Upper lobe of right lung (tissue), 1 donor: Measurements from ENCODE around the gene PCDHB4. TPM values are rescaled to one million over a fixed set of nuclear protein-coding genes. Genes with fewer than 3 reads are reported as not detected.
"Not testable (repeated sequence)": the region's sequence is repeated elsewhere in the genome, so short reads cannot be mapped to it uniquely, and the experiment has no call there.

Source experiments
- ATAC-seq: fragments of 200-7000 bp; cut with Tn5 transposase; one replicate; pipeline ENCODE4 v1.9.1; 2020; ENCODE audit warnings: mild to moderate bottlenecking, moderate library complexity
- DNase-seq: peaks from one replicate; pipeline ENCODE4 v3.0.0-alpha.2; 2020
- H3K27ac ChIP-seq: fragments of 200-600 bp; one replicate; pipeline ENCODE4 v1.8.0; 2022
- H3K27me3 ChIP-seq: fragments of 200-600 bp; one replicate; pipeline ENCODE4 v1.8.0; 2022; ENCODE audit warnings: mild to moderate bottlenecking
- H3K36me3 ChIP-seq: fragments of 200-600 bp; one replicate; pipeline ENCODE4 v1.8.0; 2022
- H3K4me1 ChIP-seq: fragments of 200-600 bp; one replicate; pipeline ENCODE4 v1.8.0; 2022
- H3K4me3 ChIP-seq: fragments of 200-600 bp; one replicate; pipeline ENCODE4 v1.8.0; 2022; ENCODE audit warnings: mild to moderate bottlenecking
- H3K9me3 ChIP-seq: fragments of 200-600 bp; one replicate; pipeline ENCODE4 v1.8.0; 2022
- intact Hi-C: fragments of 100-400 bp; cut with DNase I; formaldehyde crosslinking; loops from one replicate; pipeline ENCODE4 v1.11.0; 2022
- total RNA-seq: library from RNA; stranded (reverse); fragmentation: NEBNext Ultra II Directional; extraction: Animal tissue kit (Norgen Biotek cat#: 25700); gene quantifications from one replicate; pipeline ENCODE4 v1.2.1, GENCODE V29; 2021
- TF ChIP-seq, protein P1 (sequence below): fragments of 200-600 bp; IDR thresholded peaks from one replicate; pipeline ENCODE4 v1.8.0; 2022; ENCODE audit warnings: antibody characterized with exemption
- donor health status: DM: no; HTN: yes; CAD: no; lungs with severe emphysema.

The PCDHB4 gene
- total RNA-seq, 1 donor from 2014 or later, result 3.0 TPM

- H3K36me3 ChIP-seq, result no peaks in the 10 kb centered on the region
- no peak for DNase-seq
- ATAC-seq, result no peak
- no peaks in the 10 kb centered on the region for H3K4me1 ChIP-seq
- no peak overlapping the region for H3K4me3 ChIP-seq
- H3K9me3 ChIP-seq, result peaks cover 4% of the 10 kb centered on the region
- TF ChIP-seq, protein P1, sequence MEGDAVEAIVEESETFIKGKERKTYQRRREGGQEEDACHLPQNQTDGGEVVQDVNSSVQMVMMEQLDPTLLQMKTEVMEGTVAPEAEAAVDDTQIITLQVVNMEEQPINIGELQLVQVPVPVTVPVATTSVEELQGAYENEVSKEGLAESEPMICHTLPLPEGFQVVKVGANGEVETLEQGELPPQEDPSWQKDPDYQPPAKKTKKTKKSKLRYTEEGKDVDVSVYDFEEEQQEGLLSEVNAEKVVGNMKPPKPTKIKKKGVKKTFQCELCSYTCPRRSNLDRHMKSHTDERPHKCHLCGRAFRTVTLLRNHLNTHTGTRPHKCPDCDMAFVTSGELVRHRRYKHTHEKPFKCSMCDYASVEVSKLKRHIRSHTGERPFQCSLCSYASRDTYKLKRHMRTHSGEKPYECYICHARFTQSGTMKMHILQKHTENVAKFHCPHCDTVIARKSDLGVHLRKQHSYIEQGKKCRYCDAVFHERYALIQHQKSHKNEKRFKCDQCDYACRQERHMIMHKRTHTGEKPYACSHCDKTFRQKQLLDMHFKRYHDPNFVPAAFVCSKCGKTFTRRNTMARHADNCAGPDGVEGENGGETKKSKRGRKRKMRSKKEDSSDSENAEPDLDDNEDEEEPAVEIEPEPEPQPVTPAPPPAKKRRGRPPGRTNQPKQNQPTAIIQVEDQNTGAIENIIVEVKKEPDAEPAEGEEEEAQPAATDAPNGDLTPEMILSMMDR, result no peak
- H3K27ac ChIP-seq, result no peak overlapping the region
- intact Hi-C loops, result no loop called here
- peaks cover 7% of the 10 kb centered on the region for H3K27me3 ChIP-seq
Observed at GRCh38 chr5:141155540-141156374, 34.1 kb downstream of the PCDHB4 start.

GRCh38 chr5:141157356-141157755 is 35.7 kb downstream of the PCDHB4 start:
- H3K36me3 ChIP-seq, DNase-seq, H3K9me3 ChIP-seq, H3K4me1 ChIP-seq, H3K4me3 ChIP-seq, intact Hi-C loops, H3K27me3 ChIP-seq, H3K27ac ChIP-seq, ATAC-seq: not testable (repeated sequence)

DNA sequence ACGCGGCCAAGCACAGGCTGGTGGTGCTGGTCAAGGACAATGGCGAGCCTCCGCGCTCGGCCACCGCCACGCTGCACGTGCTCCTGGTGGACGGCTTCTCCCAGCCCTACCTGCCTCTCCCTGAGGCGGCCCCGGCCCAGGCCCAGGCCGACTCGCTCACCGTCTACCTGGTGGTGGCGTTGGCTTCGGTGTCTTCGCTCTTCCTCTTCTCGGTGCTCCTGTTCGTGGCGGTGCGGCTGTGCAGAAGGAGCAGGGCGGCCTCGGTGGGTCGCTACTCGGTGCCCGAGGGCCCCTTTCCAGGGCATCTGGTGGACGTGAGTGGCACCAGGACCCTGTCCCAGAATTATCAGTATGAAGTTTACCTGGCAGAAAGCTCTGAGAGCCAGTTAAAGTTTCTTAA is 36.3 kb downstream of the PCDHB4 start:
- DNase-seq, H3K9me3 ChIP-seq, H3K27ac ChIP-seq, intact Hi-C loops, ATAC-seq, H3K4me1 ChIP-seq, H3K36me3 ChIP-seq, H3K27me3 ChIP-seq, H3K4me3 ChIP-seq: not testable (repeated sequence)

DNA sequence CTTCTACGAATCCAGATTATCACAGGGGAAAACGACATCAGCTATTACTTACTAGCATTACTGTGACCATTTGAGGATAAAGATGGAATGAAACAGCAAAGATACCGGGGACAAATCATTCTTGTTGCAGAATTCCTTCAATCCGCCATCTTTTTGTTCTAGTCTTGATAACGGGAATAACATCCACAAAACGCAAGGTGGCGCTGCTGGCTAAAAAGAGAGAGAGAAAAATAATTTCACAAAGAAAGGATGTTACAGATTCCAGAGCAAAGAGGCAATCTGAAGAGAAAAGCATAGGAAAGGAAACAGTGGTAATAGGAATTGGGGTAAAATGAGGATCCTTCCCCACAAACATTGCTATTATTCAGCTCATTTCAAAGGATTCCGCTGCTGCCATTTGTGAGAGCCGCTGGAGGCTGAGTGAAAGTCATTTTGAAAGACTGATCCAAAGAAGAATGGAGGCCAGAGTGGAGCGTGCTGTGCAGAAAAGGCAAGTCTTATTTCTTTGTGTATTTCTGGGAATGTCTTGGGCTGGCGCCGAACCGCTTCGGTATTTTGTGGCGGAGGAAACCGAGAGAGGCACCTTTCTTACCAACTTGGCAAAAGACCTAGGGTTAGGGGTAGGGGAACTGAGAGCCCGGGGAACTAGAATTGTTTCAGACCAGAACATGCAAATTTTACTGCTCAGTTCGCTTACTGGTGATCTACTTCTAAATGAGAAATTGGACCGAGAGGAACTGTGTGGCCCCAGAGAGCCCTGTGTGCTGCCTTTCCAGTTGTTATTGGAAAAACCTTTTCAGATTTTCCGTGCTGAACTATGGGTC is 51.0 kb downstream of the PCDHB4 start, which contains the start of gene PCDHB7:
Gene PCDHB7, plus strand, starts transcription at position 264 of the 824 bp plus-strand sequence. Its CDS starts 192 bp downstream, at position 456.
- TF ChIP-seq, protein P1, result peak; percentile 52
- intact Hi-C loops, result no loop called here
- H3K4me3 ChIP-seq, result peak within 1 kb of the TSS; percentile 26
- DNase-seq (no peak), ATAC-seq (no peak)
- H3K9me3 ChIP-seq, result peaks cover 7% of the 10 kb centered on the region
- peaks cover 20% of the 10 kb centered on the region for H3K27me3 ChIP-seq
- H3K36me3 ChIP-seq, result no peaks in the 10 kb centered on the region
- no peak within 1 kb of the TSS for H3K27ac ChIP-seq
- H3K4me1 ChIP-seq, result no peaks in the 10 kb centered on the region

- H3K9me3 ChIP-seq, H3K27ac ChIP-seq: not testable (repeated sequence)
Observed at GRCh38 chr5:141174291-141175104, 52.9 kb downstream of the PCDHB4 start.

More at GRCh38 chr5:141174291-141175104, 52.9 kb downstream of the PCDHB4 start:
- ATAC-seq, H3K4me1 ChIP-seq, intact Hi-C loops, H3K4me3 ChIP-seq, H3K36me3 ChIP-seq, DNase-seq: not testable (repeated sequence)
- H3K27me3 ChIP-seq, result peaks cover 14% of the 10 kb centered on the region

Other genes with a start within 250 kb of the PCDHB4 start
- gene PCDHA12, start 246.5 kb upstream of the PCDHB4 start, total RNA-seq, result 8.8 TPM
- gene PCDHA13, start 239.7 kb upstream of the PCDHB4 start, total RNA-seq, result 2.3 TPM
- gene PCDHAC1, start 195.5 kb upstream of the PCDHB4 start, total RNA-seq, result 3.7 TPM
- gene PCDHAC2, start 155.3 kb upstream of the PCDHB4 start, total RNA-seq, result 10.0 TPM
- gene PCDHB1, start 70.4 kb upstream of the PCDHB4 start, total RNA-seq, result 0.12 TPM
- gene PCDHB2, start 27.2 kb upstream of the PCDHB4 start, total RNA-seq, result 3.8 TPM
- 1.9 TPM for gene PCDHB3, start 21.3 kb upstream of the PCDHB4 start, total RNA-seq
- gene PCDHB5, start 13.4 kb downstream of the PCDHB4 start, total RNA-seq, result 2.3 TPM
- gene PCDHB6, start 28.2 kb downstream of the PCDHB4 start, total RNA-seq, result 0.75 TPM
- gene PCDHB7, start 50.8 kb downstream of the PCDHB4 start, total RNA-seq, result 2.8 TPM
- gene PCDHB8, start 56.0 kb downstream of the PCDHB4 start, total RNA-seq, result 2.4 TPM
- 4.1 TPM for gene PCDHB16, start 60.6 kb downstream of the PCDHB4 start, total RNA-seq
- gene PCDHB9, start 65.3 kb downstream of the PCDHB4 start, total RNA-seq, result 2.5 TPM
- gene PCDHB10, start 70.5 kb downstream of the PCDHB4 start, total RNA-seq, result 2.1 TPM
- gene PCDHB11, start 77.8 kb downstream of the PCDHB4 start, total RNA-seq, result 2.0 TPM
- 2.8 TPM for gene PCDHB12, start 86.9 kb downstream of the PCDHB4 start, total RNA-seq
- gene PCDHB13, start 92.1 kb downstream of the PCDHB4 start, total RNA-seq, result 3.2 TPM
- 3.0 TPM for gene PCDHB14, start 101.5 kb downstream of the PCDHB4 start, total RNA-seq
- gene PCDHB15, start 123.6 kb downstream of the PCDHB4 start, total RNA-seq, result 2.5 TPM
- gene SLC25A2, start 182.2 kb downstream of the PCDHB4 start, total RNA-seq, result 0.64 TPM
- 60.4 TPM for gene TAF7, start 199.0 kb downstream of the PCDHB4 start, total RNA-seq
- gene PCDHGA1, start 208.7 kb downstream of the PCDHB4 start, total RNA-seq, result 0.46 TPM
- gene PCDHGA2, start 216.9 kb downstream of the PCDHB4 start, total RNA-seq, result 2.5 TPM
- 1.7 TPM for gene PCDHGA3, start 222.0 kb downstream of the PCDHB4 start, total RNA-seq
- 2.0 TPM for gene PCDHGB1, start 228.3 kb downstream of the PCDHB4 start, total RNA-seq
- gene PCDHGA4, start 233.2 kb downstream of the PCDHB4 start, total RNA-seq, result 3.9 TPM
- 3.8 TPM for gene PCDHGB2, start 238.2 kb downstream of the PCDHB4 start, total RNA-seq
- gene PCDHGA5, start 242.3 kb downstream of the PCDHB4 start, total RNA-seq, result 3.5 TPM
- gene PCDHGB3, start 248.4 kb downstream of the PCDHB4 start, total RNA-seq, result 2.6 TPM